ENCODE measurements around the gene ABTB2. TPM values are rescaled to one million over a fixed set of nuclear protein-coding genes. Genes with fewer than 3 reads are reported as not detected.

The ABTB2 gene
- total and polyA plus RNA-seq, 9 of the 15 experiments (the other 6 are each of a cell fraction or from before 2014, with no cell fraction given) = 0.03 to 0.18 (median 0.12) TPM; not detected in 2

GRCh38 chr11:34243600-34244464, 114.0 kb downstream of the ABTB2 start (continued):
- TF ChIP-seq SMARCA5 (IDR thresholded peaks at IDR 0.05) = 0 out of 2 replicates have a peak, but pooled peaks have one; percentile 3
- TF ChIP-seq ZFX (CRISPR knock-in tag; IDR thresholded peaks at IDR 0.05) = no peak
- 0 out of 2 replicates have a peak, but pooled peaks have one; percentile 38 for TF ChIP-seq ZNF75A (CRISPR knock-in tag; IDR thresholded peaks at IDR 0.05)
- peak in 1 of 2 experiments; percentile 24; a peak in 2 of 4 replicates for TF ChIP-seq KDM1A (IDR thresholded peaks at IDR 0.05)

- Histone ChIP-seq H3K79me2 (ENCODE audit: control insufficient read depth, insufficient read depth, low read length) (no peaks in the 10 kb centered on the region), H3K4me1 (replicated peaks in 1 of 2; ENCODE audit: control insufficient read depth in 2 of 2, insufficient read depth in 2 of 2, low read length in 2 of 2) (peaks cover 27 to 30% of the 10 kb centered on the region in 2 experiments), H3K36me3 (ENCODE audit: control insufficient read depth, insufficient read depth, low read length) (no peaks in the 10 kb centered on the region), H3K9me3 (replicated peaks; ENCODE audit: control insufficient read depth, insufficient read depth, low read depth, low read length) (no peaks in the 10 kb centered on the region), H3K4me2 (ENCODE audit: insufficient read depth, low read length) (peak overlapping the region; percentile 57), H3K27ac (ENCODE audit: extremely low read depth, low read depth, low read length) (peak overlapping the region; percentile 15; the same call in 2 of the 3 replicates), H3K4me3 (no peak overlapping the region), H2AFZ (ENCODE audit: low read depth, low read length) (peak overlapping the region; percentile 51), H4K20me1 (replicated peaks; ENCODE audit: control insufficient read depth, insufficient read depth, low read length) (peaks cover 4% of the 10 kb centered on the region; the same call in 1 of the 2 replicates), H3K9ac (ENCODE audit: insufficient read depth in 1 of 2, low read depth in 2 of 2, low read length in 2 of 2) (peak overlapping the region; percentile 18 to 83; a peak in 3 of 4 replicates), H3K9me1 (ENCODE audit: control insufficient read depth, insufficient read depth, low read length) (no peaks in the 10 kb centered on the region), H3K27me3 (ENCODE audit: control insufficient read depth in 2 of 2, insufficient read depth in 2 of 2, low read length in 2 of 2) (no peaks in the 10 kb centered on the region)
- 1% methylated on average over 11 of the region's 11 CpGs for WGBS (ENCODE audit: insufficient coverage, low coverage, missing lambda C conversion rate)
- peak; percentile 91 for FAIRE-seq
- no TSS peak for BruUV-seq (replicated peaks)
- peak; percentile 85 to 90 (median 88) for DNase-seq (ENCODE audit: extremely low read depth in 1 of 4, low spot score in 3 of 4)
- intact Hi-C loops (cut with micrococcal nuclease) (no loop called here), in situ Hi-C loops (cut with MboI) (no loop called here)
- peak; percentile 90 for ATAC-seq
- ChIA-PET CTCF (ENCODE audit: low intra/inter-chr PET ratio) (no interaction called here), POLR2A (interaction anchor here (0.6 to 2.0 kb wide), 3 partner anchors 9 to 361 kb away, joined by 3 to 6 read pairs (median 3); no protein-coding TSS in a partner anchor)
- no peak for TF ChIP-seq KAT8 (IDR thresholded peaks at IDR 0.05; ENCODE audit: low read depth)
- no peak for TF ChIP-seq ZNF121 (CRISPR knock-in tag; conservative IDR thresholded peaks at IDR 0.05)
- TF ChIP-seq ARID2 (IDR thresholded peaks at IDR 0.05) = no peak
- peak; percentile 82 for TF ChIP-seq JUND (IDR thresholded peaks at IDR 0.05; ENCODE audit: borderline replicate concordance, low read depth, low read length)
- TF ChIP-seq JUND (tag; IDR thresholded peaks at IDR 0.05; ENCODE audit: borderline replicate concordance, low read depth, low read length) = peak; percentile 74; the same call in 2 of the 3 replicates
- no peak for TF ChIP-seq ZNF639 (CRISPR knock-in tag; conservative IDR thresholded peaks at IDR 0.05 in 1 of 2, IDR thresholded peaks at IDR 0.05 in 1 of 2)
- TF ChIP-seq HDAC1 (IDR thresholded peaks at IDR 0.05) = peak in 1 of 2 experiments; percentile 75; a peak in 2 of 4 replicates
- no peak for TF ChIP-seq NKRF (IDR thresholded peaks at IDR 0.05; ENCODE audit: borderline replicate concordance)
- TF ChIP-seq ZBTB33 (CRISPR knock-in tag; IDR thresholded peaks at IDR 0.05) = 0 out of 2 replicates have a peak, but pooled peaks have one; percentile 23
Observed at GRCh38 chr11:34242037-34242625, 115.7 kb downstream of the ABTB2 start.

All from K562 (cell line).